OCI-LY1 (cell line): ENCODE results near the gene CSK.

Source experiments
- H2AFZ ChIP-seq: fragments of 200-600 bp; sonication (generic), shearing (Covaris generic); 2 replicates; pipeline ENCODE4 v1.6.0; 2014; ENCODE audit warnings: antibody characterized with exemption, mild to moderate bottlenecking, low read length
- H3F3A ChIP-seq: fragments of 200-600 bp; sonication (generic), shearing (Covaris generic); 2 replicates; pipeline ENCODE4 v1.6.0; 2014; ENCODE audit warnings: mild to moderate bottlenecking, antibody characterized with exemption, low read length, moderate library complexity; ENCODE audit not compliant: insufficient read depth
- H3K27ac ChIP-seq: fragments of 200-600 bp; sonication (generic); 2 replicates; pipeline ENCODE4 v1.5.1; 2014; ENCODE audit warnings: low read length, mixed run types, mild to moderate bottlenecking, low read depth; ENCODE audit not compliant: poor library complexity, severe bottlenecking
- H3K27me3 ChIP-seq: fragments of 200-600 bp; sonication (generic); 2 replicates; pipeline ENCODE4 v1.6.0; 2014; ENCODE audit warnings: antibody characterized with exemption, mild to moderate bottlenecking, low read length, moderate library complexity; ENCODE audit not compliant: insufficient read depth
- H3K36me3 ChIP-seq: fragments of 200-600 bp; sonication (generic); 2 replicates; pipeline ENCODE4 v1.6.1; 2014; ENCODE audit warnings: mild to moderate bottlenecking, antibody characterized with exemption, low read length, moderate library complexity, mixed read lengths; ENCODE audit not compliant: insufficient read depth
- H3K4me1 ChIP-seq: fragments of 200-600 bp; sonication (generic); 2 replicates; pipeline ENCODE4 v1.5.1; 2014; ENCODE audit warnings: mild to moderate bottlenecking, low read length, moderate library complexity; ENCODE audit not compliant: insufficient read depth, severe bottlenecking
- H3K4me2 ChIP-seq: fragments of 200-600 bp; sonication (generic), shearing (Covaris generic); 2 replicates; pipeline ENCODE4 v1.6.1; 2014; ENCODE audit warnings: low read length
- H3K4me3 ChIP-seq: fragments of 200-600 bp; sonication (generic); 2 replicates; pipeline ENCODE4 v1.5.1; 2014; ENCODE audit warnings: low read length, low read depth, mild to moderate bottlenecking, mixed read lengths; ENCODE audit not compliant: poor library complexity, severe bottlenecking
- H3K79me2 ChIP-seq: fragments of 200-600 bp; shearing (Covaris generic); 2 replicates; pipeline ENCODE4 v1.6.1; 2016; ENCODE audit warnings: mixed run types, low read length, mixed read lengths; ENCODE audit not compliant: insufficient read depth
- H3K9ac ChIP-seq: fragments of 200-600 bp; sonication (generic), shearing (Covaris generic); 2 replicates; pipeline ENCODE4 v1.6.1; 2014; ENCODE audit warnings: mild to moderate bottlenecking, low read length, mixed read lengths
- H3K9me2 ChIP-seq: fragments of 200-600 bp; sonication (generic), shearing (Covaris generic); 2 replicates; pipeline ENCODE4 v1.6.1; 2014; ENCODE audit warnings: low read depth, mild to moderate bottlenecking, low read length, mixed read lengths
- H3K9me3 ChIP-seq: fragments of 200-600 bp; shearing (Covaris generic); 2 replicates; pipeline ENCODE4 v1.6.1; 2014; ENCODE audit warnings: low read length, mixed read lengths
- H4K20me1 ChIP-seq: fragments of 200-600 bp; sonication (generic), shearing (Covaris generic); 2 replicates; pipeline ENCODE4 v1.6.0; 2016; ENCODE audit warnings: mild to moderate bottlenecking, low read length; ENCODE audit not compliant: insufficient read depth
- EZH2 ChIP-seq: fragments of 200-600 bp; sonication (generic), shearing (Covaris generic); IDR thresholded peaks from 2 replicates; pipeline ENCODE4 v1.8.0; 2017; ENCODE audit warnings: borderline replicate concordance, mixed run types, mild to moderate bottlenecking, antibody characterized with exemption, low read length, moderate library complexity, mixed read lengths
- TF ChIP-seq, protein P1 (sequence below): fragments of 200-600 bp; sonication (generic), shearing (Covaris generic); IDR thresholded peaks from 2 replicates; pipeline ENCODE4 v1.5.1; 2017; ENCODE audit warnings: mild to moderate bottlenecking, antibody characterized with exemption, low read length, moderate library complexity, mixed read lengths

Gene CSK

DNA sequence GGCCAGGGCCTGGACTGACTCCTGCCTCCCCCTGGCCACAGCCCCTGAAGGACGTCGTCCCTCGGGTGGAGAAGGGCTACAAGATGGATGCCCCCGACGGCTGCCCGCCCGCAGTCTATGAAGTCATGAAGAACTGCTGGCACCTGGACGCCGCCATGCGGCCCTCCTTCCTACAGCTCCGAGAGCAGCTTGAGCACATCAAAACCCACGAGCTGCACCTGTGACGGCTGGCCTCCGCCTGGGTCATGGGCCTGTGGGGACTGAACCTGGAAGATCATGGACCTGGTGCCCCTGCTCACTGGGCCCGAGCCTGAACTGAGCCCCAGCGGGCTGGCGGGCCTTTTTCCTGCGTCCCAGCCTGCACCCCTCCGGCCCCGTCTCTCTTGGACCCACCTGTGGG, 20.4 kb downstream of the CSK start:
- H3K4me2 ChIP-seq = no peak overlapping the region
- H3K27ac ChIP-seq = no peak overlapping the region
- H3K9me3 ChIP-seq = no peaks in the 10 kb centered on the region
- H3K4me3 ChIP-seq = no peak overlapping the region
- no peak for TF ChIP-seq EZH2
- TF ChIP-seq, protein P1, sequence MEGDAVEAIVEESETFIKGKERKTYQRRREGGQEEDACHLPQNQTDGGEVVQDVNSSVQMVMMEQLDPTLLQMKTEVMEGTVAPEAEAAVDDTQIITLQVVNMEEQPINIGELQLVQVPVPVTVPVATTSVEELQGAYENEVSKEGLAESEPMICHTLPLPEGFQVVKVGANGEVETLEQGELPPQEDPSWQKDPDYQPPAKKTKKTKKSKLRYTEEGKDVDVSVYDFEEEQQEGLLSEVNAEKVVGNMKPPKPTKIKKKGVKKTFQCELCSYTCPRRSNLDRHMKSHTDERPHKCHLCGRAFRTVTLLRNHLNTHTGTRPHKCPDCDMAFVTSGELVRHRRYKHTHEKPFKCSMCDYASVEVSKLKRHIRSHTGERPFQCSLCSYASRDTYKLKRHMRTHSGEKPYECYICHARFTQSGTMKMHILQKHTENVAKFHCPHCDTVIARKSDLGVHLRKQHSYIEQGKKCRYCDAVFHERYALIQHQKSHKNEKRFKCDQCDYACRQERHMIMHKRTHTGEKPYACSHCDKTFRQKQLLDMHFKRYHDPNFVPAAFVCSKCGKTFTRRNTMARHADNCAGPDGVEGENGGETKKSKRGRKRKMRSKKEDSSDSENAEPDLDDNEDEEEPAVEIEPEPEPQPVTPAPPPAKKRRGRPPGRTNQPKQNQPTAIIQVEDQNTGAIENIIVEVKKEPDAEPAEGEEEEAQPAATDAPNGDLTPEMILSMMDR = no peak
- no peaks in the 10 kb centered on the region for H3K27me3 ChIP-seq
- no peak overlapping the region for H3K9ac ChIP-seq
- peaks cover 38% of the 10 kb centered on the region for H3K4me1 ChIP-seq
- no peaks in the 10 kb centered on the region for H3F3A ChIP-seq
- peaks cover 77% of the 10 kb centered on the region for H3K36me3 ChIP-seq
- H3K79me2 ChIP-seq = no peaks in the 10 kb centered on the region
- H2AFZ ChIP-seq = no peak overlapping the region
- no peaks in the 10 kb centered on the region for H3K9me2 ChIP-seq
- H4K20me1 ChIP-seq = no peaks in the 10 kb centered on the region

DNA sequence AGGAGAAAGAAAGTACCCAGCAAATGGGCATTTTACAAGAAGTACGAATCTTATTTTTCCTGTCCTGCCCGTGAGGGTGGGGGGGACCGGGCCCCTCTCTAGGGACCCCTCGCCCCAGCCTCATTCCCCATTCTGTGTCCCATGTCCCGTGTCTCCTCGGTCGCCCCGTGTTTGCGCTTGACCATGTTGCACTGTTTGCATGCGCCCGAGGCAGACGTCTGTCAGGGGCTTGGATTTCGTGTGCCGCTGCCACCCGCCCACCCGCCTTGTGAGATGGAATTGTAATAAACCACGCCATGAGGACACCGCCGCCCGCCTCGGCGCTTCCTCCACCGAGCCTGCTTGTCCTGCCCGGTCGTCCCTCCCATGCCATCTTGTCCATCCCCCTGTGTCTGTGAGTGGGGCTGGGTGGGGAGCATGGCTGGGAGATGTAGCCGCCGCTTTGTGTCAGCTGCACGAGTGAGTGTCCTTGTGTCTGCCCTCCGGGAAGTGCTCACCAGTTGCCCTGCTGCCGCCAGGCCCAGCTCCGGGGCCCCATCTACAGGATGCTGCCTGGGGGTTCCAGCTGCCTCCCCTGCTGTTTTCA, 21.1 kb downstream of the CSK start:
- H3K27ac ChIP-seq = no peak overlapping the region
- H3K27me3 ChIP-seq = no peaks in the 10 kb centered on the region
- H3F3A ChIP-seq = no peaks in the 10 kb centered on the region
- H3K4me2 ChIP-seq = no peak overlapping the region
- no peak overlapping the region for H3K9ac ChIP-seq
- H3K4me3 ChIP-seq = no peak overlapping the region
- no peak overlapping the region for H2AFZ ChIP-seq
- H3K4me1 ChIP-seq = peaks cover 31% of the 10 kb centered on the region
- TF ChIP-seq, protein P1 = no peak
- no peak for TF ChIP-seq EZH2
- H4K20me1 ChIP-seq = no peaks in the 10 kb centered on the region
- no peaks in the 10 kb centered on the region for H3K79me2 ChIP-seq
- H3K9me2 ChIP-seq = no peaks in the 10 kb centered on the region
- H3K9me3 ChIP-seq = no peaks in the 10 kb centered on the region
- peaks cover 73% of the 10 kb centered on the region for H3K36me3 ChIP-seq

DNA sequence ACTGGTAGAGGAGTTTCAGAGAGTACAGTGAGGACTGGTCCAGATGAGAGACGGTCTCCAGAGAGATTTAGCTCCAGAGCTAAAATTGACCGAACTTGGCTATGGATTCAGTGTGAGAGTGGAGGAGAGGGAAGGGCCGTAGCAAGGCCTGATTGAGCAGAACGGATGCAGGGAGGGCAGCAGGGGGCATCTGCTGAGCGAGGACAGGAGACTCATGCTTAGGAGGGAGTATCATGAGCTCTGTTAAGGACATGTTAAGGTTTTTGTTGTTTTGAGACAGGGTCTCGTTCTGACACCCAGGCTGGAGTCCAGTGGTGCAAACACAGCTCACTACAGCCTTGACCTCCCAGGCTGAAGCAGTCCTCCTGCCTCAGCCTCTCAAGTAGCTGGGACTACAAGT, 23.1 kb downstream of the CSK start:
- no peak overlapping the region for H3K9ac ChIP-seq
- peaks cover 53% of the 10 kb centered on the region for H3K36me3 ChIP-seq
- no peaks in the 10 kb centered on the region for H4K20me1 ChIP-seq
- no peak overlapping the region for H3K4me3 ChIP-seq
- no peak overlapping the region for H2AFZ ChIP-seq
- TF ChIP-seq EZH2 = no peak
- TF ChIP-seq, protein P1 = no peak
- H3K27me3 ChIP-seq = no peaks in the 10 kb centered on the region; the same call in 1 of the 2 replicates
- no peak overlapping the region for H3K4me2 ChIP-seq
- no peaks in the 10 kb centered on the region for H3K9me3 ChIP-seq
- no peaks in the 10 kb centered on the region for H3K9me2 ChIP-seq
- peaks cover 11% of the 10 kb centered on the region for H3K4me1 ChIP-seq
- H3F3A ChIP-seq = no peaks in the 10 kb centered on the region
- H3K79me2 ChIP-seq = no peaks in the 10 kb centered on the region
- no peak overlapping the region for H3K27ac ChIP-seq
